Fibroblast of villous mesenchyme (primary cell): ENCODE results near the gene GOSR1. TPM values are rescaled to one million over a fixed set of nuclear protein-coding genes. Genes with fewer than 3 reads are reported as not detected.
A peak's percentile ranks its signal among the peaks of the same experiment; 100 is the strongest.
"Not testable (repeated sequence)": the region's sequence is repeated elsewhere in the genome, so short reads cannot be mapped to it uniquely, and the experiment has no call there.

Experiments used
- DNase-seq: peaks from one replicate; pipeline ENCODE4 v3.0.0-alpha.2; 2010; ENCODE audit warnings: low read depth
- H3K4me3 ChIP-seq: 2 replicates; pipeline ENCODE4 v1.5.1; 2011; ENCODE audit warnings: low read depth, mild to moderate bottlenecking, low read length
- total RNA-seq: library from RNA; depleted of rRNA; stranded (reverse); fragments of >200 nt; gene quantifications from 2 replicates; pipeline ENCODE4 v1.2.3, GENCODE V29; 2012
- TF ChIP-seq, protein P1 (sequence below): IDR thresholded peaks from 2 replicates; pipeline ENCODE4 v1.5.1; 2012; ENCODE audit warnings: low read depth, mild to moderate bottlenecking, low read length; ENCODE audit not compliant: insufficient read depth

The GOSR1 gene
- total RNA-seq, 1 donor, result 35.0 TPM

GRCh38 chr17:30519707-30520106, 42.5 kb downstream of the GOSR1 start:
- peak; percentile 76 for DNase-seq
- TF ChIP-seq, protein P1, sequence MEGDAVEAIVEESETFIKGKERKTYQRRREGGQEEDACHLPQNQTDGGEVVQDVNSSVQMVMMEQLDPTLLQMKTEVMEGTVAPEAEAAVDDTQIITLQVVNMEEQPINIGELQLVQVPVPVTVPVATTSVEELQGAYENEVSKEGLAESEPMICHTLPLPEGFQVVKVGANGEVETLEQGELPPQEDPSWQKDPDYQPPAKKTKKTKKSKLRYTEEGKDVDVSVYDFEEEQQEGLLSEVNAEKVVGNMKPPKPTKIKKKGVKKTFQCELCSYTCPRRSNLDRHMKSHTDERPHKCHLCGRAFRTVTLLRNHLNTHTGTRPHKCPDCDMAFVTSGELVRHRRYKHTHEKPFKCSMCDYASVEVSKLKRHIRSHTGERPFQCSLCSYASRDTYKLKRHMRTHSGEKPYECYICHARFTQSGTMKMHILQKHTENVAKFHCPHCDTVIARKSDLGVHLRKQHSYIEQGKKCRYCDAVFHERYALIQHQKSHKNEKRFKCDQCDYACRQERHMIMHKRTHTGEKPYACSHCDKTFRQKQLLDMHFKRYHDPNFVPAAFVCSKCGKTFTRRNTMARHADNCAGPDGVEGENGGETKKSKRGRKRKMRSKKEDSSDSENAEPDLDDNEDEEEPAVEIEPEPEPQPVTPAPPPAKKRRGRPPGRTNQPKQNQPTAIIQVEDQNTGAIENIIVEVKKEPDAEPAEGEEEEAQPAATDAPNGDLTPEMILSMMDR, result no peak
- no peak overlapping the region for H3K4me3 ChIP-seq

DNA sequence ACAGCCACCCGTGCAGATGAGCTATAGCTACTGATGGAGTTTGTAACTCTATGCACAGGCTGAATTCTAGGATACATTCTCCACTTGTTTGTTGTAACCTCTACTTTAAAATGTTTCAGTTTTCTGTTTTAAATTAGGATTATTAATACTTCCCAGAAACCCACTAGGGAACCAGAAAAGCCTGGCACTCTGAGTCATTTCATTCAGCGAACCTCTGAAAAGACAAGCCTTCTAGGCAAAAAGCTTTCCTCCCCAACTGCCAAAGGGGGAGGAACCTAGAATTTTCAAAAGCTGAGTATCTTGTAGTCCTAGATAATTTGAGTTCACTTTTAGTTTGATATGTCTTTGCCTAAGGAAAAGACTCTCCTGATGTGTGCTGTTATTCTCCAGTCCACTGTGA, 43.2 kb downstream of the GOSR1 start:
- peak; percentile 10 for DNase-seq
- H3K4me3 ChIP-seq, result no peak overlapping the region
- TF ChIP-seq, protein P1, result no peak

GRCh38 chr17:30520882-30521281, 43.7 kb downstream of the GOSR1 start:
- DNase-seq, result no peak
- TF ChIP-seq, protein P1, result no peak
- H3K4me3 ChIP-seq, result no peak overlapping the region

DNA sequence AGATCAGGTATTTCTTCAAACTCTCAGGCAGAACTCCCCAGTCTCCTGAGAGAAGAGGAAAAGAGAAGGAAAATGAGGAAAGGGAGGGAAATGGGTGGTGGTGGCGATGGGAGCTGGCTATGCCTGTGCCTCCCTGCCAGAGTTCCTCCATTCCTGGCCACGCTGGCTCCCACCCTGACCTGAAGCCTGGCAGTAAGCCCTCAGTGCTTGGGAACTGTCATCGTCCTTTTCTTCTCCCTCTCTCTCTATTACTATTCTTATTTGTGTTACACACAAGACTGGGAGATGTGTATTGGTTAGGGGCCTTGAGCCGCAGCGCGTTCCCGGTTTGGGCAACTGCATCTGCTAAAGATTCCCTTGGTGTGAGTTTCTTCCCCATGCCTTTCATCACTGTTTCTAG, 44.6 kb downstream of the GOSR1 start:
- TF ChIP-seq, protein P1, result no peak
- no peak for DNase-seq
- no peak overlapping the region for H3K4me3 ChIP-seq

DNA sequence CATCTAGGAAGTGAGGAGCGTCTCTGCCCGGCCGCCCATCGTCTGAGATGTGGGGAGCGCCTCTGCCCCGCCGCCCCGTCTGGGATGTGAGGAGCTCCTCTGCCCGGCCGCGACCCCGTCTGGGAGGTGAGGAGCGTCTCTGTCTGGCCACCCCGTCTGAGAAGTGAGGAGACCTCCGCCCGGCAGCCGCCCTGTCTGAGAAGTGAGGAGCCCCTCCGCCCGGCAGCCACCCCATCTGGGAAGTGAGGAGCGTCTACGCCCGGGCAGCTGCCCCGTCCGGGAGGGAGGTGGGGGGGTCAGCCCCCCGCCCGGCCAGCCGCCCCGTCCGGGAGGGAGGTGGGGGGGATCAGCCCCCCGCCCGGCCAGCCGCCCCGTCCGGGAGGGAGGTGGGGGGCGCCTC, 46.0 kb downstream of the GOSR1 start:
- not testable (repeated sequence) for H3K4me3 ChIP-seq, DNase-seq

DNA sequence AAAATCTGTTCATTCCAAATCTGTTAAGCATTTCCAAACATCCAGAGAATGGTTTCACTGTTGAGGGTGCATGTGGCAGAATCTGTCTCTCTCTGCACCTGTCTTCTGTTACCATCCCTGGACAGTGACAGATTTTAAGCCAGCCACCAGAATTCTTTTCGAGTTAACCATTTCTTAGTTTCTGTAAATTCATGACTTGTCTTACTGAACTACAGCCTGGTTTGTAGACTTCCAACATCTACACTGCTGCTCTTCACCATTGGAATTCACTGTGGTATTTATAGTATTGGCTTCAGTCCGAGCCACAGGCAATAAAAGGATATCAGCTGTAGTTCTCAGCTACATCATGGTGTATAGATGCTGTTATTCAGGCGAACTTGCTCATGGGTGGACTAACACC, 47.6 kb downstream of the GOSR1 start:
- no peak overlapping the region for H3K4me3 ChIP-seq
- TF ChIP-seq, protein P1, result no peak
- DNase-seq, result peak; percentile 63

GRCh38 chr17:30526401-30526800, 49.2 kb downstream of the GOSR1 start:
- H3K4me3 ChIP-seq, result no peak overlapping the region
- TF ChIP-seq, protein P1, result no peak
- DNase-seq, result no peak

GRCh38 chr17:30528701-30529100, 51.5 kb downstream of the GOSR1 start:
- H3K4me3 ChIP-seq, DNase-seq: not testable (repeated sequence)
